HG03378 (cell line): ENCODE data around the gene PGPEP1.
A peak's percentile ranks its signal among the peaks of the same experiment; 100 is the strongest.
"Not testable (repeated sequence)": the region's sequence is repeated elsewhere in the genome, so short reads cannot be mapped to it uniquely, and the experiment has no call there.

Experiments
- ATAC-seq: cut with Tn5 transposase; IDR thresholded peaks from one replicate; pipeline ENCODE4 v1.9.1; 2021; ENCODE audit warnings: mild to moderate bottlenecking, moderate library complexity; ENCODE audit not compliant: unreplicated experiment

PGPEP1 gene

DNA sequence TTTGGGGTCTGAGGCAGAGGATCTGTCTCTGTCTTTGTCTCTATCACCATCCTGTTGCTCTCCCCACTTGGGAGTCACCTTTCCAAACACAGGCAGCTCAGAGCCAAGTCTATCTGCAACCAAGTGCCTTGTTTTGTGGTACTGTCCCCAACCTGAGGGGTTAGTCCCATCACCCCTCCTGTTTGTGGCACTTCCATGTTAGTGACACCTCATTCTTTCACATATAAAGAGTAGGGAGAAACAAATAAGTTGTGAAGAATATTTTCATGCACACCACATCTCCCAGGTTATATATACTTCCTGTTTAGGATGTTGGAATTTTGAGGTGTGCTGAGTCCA lies 49.3 kb downstream of the PGPEP1 start:
- ATAC-seq = no peak

DNA sequence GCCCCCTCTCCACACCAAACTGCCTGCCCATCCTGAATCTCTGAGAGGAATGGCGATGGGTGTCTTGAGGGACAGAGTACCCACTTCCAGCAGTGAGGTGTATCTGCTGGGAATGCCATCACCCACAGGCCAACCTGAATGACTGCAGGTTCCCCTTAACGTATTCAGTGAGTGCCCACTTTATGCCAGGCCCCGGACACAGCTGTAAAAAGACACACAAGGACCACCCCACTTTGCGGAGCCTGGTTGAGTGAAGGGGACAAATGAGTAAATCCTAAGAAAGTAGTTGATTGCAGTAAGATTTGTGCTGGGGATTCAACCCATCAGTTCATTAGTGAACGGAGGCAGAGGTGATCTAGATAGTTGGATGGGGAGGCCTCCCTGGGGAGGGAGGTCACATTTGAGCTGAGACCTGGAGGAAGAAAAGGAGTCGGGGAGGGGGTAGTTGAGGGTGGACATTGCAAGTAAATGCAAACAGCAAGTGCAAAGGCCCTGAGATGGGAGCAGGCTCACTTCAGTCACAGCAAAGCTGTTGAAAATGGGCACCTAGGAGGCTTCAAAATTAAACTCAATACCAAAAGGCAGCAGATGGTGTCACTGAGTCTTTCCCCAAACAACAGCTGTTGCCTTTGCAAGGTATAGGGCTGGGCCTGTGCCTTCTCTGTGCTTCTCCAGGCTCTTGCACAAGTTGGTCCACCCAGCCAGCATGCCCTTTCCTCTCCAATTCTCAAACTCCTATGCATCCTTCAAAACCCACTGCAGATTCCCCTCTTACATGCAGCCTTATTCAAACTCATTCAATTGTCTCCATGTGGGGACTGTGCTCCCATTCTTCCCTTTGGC lies 49.9 kb downstream of the PGPEP1 start:
- ATAC-seq = no peak

DNA sequence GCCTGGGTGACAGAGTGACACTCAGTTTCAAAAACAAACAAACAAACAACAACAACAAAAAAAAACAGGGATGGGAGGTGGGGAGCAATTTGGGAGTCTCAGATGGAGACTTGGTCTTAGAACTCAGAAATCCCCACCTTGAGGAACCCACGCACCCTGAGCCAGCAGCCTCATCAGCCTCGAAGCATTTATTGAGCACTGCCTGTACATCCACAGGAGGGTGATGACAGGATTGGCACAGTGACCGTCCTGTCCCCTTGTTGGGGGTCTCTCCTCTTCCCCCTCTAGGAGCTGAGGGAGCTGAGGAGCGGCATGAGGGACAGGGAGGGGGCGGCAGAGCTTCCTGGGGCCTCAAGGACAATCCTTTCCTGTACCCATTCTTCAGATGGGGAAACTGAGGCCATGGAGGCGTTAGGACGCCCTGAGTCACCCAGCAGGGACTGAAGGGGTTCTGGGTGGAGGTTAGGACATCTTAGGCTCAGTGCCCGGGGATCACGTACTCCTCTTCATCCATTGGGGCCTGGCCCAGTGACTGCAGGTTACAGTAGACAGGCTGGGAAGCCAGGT lies 51.2 kb downstream of the PGPEP1 start:
- no peak for ATAC-seq

DNA sequence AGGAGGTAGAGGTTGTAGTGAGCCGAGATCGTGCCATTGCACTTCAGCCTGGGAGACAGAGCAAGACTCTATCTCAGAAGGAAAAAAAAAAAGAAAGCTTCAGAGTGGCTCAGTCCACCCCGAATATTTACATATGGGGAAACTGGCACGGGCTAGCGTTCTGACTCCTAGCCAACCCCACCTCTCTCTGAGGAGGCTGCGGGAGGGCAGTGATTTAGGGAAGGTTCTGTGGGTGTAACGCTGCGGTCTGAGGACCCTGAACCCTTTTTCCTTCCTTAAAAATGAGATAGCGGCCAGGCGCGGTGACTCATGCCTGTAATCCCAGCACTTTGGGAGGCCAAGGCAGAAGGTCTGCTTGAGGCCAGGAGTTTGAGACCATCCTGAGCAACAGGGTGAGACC lies 52.0 kb downstream of the PGPEP1 start:
- no peak for ATAC-seq

DNA sequence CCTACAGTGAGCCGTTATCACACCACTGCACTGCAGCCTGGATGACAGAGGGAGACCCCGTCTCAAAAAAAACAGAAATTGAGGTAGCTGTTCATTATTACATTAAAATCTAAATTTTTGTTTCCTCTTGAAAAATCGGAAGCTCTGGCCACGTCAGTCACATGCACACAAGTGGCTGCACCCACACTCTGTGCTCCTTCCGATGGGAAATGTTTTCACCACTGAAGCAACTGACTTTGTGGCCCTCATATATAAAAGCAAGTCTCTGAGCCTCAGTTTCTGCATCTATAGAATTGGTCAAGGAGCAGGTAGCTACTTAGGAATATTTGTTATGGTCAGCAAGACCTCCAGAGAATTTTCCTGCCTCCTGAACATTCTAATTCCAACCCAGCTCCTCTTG lies 52.5 kb downstream of the PGPEP1 start:
- ATAC-seq = no peak

DNA sequence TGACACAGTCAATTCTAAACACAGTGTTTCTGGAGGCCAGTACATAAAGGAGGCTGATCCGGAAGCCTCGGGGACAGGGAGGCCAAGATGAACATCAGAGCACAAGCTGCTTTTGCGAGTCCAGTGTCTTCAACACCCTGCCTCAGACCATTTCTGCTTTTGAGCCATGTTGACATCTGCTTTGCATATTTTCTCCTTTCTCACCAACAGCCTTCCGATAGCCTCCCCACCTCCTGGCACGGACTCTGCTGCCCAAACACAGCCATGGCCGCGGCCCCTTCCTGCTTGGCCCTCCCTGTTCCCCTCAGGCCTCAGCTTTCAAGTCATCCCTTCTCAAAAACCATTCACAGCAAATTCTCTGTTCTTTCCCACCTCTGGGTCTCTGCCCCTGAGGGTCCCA lies 53.4 kb downstream of the PGPEP1 start:
- ATAC-seq = no peak

DNA sequence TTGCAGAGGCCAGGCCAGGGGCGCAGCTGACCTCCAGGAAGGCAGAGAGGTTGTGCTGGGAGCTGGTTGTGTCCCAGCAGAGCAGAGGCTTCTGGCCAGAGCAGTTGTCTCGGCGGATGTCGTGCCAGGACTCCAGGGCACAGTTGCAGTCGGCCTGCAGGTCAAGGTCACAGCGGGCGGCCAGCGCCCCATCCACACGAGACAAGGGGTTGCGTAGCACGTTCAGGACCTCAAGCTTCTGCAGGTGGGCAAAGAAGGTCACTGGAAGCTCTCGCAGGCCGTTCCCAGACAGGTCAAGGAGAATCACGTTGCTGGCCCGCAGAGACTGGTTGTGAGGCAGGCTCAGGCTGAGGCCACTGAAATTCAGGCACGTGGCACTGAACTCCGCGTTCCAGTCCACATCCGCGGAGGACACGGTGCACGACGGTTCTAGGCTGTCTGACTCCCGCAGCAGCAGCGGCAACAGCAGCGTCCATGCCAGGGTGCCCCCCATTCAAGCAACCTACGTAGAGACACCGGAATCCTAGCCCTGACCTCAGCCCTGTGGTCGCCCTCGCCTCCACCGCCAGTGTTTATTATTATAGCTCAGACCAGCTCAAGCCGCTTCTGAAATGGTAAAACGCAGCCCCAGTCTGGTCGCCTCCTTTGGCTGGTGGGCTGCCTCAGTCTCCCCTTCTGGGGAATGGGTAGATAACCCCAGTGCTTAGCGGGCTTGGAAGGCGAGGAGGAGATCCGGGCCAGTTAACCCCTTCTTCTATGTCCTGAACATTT lies 56.3 kb downstream of the PGPEP1 start:
- ATAC-seq = no peak

DNA sequence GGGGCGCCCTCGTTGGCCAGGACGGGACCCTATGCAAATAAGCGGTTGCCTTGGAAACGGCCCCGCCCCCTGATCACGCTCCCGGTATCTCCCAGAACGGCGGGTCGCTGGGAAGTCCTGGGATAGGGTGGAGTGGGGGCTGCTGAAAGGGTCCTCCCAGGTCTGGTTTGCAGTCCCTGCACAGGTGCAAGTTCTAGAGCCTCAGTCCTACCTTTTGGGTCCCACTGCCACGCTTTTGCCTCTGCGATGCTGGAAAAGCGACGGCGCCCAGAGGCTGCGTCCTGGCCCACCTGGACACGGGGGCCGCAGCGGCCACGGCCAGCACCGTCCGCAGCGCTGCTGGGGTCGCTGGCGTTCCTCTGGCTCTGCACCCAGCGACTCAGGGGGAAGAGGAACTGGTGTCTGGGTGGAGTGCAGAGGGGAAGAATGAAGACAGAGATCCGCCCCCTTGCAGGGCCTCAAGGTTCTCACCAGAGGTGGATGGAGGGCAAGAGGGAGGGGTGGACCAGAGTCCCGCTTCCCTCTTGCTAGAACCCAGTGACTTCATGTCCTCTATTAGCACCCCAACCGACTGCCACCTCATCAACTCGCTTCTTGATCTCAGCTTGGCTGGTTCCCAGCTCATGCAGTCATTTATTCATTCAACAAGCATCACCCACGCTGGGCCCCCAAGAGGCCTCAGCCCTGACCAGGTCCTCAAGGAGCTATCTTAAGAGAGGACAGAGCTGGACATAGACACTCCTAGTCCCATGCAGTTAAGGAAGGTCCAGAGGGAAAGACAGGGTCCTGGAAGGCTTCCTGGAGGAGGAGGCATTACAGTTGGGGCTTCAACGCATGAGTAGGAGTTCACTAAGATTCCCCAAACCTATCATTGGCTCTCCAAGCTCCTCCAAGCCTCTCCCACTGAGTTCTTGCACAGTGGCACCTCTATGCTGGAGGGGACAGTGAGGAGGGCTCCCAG lies 57.1 kb downstream of the PGPEP1 start, which contains the start of gene LRRC25:
TSS of gene LRRC25 (minus strand) at position 381 of the 961 bp plus-strand sequence. CDS start 659 bp downstream, outside the sequence.
- ATAC-seq = no peak

DNA sequence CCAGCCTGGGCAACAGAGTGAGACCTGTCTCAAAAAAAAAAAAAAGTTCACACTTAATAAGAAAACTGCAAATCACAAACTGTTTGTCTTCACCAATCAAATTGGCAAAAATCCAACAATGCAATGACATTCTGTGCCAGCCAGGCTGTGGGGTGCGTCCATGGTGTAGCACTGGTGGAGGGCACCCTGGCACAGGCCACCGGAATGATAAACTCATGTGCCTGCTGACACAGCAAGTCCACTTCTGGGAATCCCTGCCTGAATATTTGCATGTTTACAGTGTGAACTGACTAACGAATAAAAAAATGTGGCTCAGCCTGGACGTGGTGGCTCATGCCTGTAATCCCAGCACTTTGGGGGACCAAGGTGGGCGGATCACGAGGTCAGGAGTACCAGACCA lies 58.6 kb downstream of the PGPEP1 start:
- ATAC-seq = no peak

DNA sequence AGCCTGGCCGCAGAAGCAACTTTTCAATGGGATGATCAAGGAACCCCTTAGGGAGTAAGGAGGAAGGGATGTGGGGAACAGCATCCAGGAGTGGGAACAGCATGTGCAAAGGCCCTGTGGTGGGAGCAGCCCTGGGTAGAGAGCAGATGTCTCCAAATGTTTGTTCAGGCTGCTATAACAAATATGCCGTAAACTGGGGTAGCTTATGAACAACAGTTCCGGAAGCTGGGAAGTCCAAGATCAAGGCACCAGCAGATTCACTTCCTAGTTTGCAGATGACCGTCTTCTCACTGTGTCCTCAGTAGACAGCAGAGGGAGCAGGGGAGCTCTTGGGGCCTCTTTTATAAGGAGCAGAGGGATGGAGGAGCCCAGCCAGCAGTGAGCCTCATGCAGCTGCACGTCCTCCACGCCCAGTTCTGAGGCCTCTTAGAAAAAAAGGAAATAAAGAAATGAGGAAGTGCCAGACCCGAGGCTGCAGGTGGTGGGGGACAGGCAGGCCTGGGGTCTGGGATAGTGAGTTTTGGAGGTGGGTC lies 61.2 kb downstream of the PGPEP1 start:
- ATAC-seq = no peak

DNA sequence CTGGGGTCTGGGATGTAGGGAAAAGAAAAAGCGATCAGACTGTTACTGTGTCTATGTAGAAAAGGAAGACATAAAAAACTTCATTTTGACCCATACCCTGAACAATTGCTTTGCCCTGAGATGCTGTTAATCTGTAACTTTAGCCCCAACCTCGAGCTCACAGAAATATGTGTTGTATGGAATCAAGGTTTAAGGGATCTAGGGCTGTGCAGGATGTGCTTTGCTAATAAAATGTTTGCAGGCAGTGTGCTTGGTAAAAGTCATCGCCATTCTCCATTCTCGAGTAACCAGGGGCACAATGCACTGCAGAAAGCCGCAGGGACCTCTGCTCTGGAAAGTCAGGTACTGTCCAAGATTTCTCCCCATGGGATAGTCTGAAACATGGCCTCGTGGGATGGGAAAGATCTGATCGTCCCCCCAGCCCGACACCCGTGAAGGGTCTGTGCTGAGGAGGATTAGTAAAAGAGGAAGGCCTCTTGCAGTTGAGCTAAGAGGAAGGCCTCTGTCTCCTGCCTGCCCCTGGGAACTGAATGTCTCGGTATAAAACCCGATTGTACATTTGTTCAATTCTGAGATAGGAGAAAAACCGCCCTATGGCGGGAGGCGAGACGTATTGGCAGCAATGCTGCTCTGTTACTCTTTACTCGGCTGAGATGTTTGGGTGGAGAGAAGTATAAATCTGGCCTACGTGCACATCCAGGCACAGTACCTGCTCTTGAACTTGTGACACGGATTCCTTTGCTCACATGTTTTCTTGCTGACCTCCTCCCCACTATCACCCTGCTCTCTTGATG lies 62.3 kb downstream of the PGPEP1 start:
- not testable (repeated sequence) for ATAC-seq

DNA sequence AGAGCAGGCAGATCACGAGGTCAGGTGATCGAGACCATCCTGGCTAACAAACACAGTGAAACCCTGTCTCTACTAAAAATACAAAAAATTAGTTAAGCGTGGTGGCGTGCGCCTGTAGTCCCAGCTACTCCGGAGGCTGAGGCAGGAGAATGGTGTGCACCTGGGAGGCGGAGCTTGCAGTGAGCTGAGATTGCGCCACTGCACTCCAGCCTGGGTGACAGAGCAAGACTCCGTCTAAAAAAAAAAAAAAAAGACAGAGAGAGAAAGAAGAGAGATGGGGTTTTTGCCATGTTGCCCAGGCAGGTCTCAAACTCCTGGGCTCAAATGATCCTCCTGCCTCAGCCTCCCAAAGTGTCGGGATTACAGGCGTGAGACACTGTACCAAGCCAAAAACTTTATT lies 65.4 kb downstream of the PGPEP1 start:
- not testable (repeated sequence) for ATAC-seq

DNA sequence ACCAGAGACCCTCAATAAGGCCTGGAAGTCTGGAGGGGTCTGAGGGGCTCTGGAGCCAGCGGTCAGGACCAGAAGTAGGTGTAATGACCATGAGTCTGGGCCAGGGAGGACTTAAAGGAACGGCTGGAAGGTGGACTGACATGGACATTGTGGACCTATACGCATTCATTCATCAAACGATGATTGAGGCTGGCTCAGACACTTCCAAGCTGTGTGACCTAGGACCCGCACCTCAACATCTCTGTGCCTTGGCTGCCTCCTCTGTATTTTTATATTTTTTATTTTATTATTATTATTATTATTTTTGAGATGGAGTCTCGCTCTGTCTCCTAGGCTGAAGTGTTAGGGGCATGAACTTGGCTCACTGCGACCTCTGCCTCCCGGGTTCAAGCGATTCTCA lies 66.4 kb downstream of the PGPEP1 start:
- ATAC-seq = no peak

DNA sequence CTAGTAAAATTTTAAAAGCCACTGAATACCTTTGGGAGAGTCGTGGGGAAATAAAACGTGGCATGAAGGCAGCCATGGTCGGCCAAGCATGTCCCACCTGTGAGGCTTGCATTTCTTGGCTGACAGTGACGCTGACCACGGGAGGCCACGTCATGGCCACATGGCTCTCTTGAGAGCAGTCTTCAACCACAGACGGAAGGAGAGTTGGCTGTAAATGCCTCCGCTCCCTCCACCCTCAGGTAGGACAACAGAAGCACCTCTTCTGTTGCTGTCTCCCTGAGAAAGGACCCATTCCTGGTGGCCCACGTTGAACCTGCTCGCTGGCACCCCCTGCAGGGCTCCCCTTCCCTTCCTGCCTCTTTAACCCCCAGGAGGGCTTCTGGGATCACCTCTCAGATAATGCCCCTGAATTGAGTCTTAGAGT lies 67.7 kb downstream of the PGPEP1 start:
- ATAC-seq = peak; percentile 66

DNA sequence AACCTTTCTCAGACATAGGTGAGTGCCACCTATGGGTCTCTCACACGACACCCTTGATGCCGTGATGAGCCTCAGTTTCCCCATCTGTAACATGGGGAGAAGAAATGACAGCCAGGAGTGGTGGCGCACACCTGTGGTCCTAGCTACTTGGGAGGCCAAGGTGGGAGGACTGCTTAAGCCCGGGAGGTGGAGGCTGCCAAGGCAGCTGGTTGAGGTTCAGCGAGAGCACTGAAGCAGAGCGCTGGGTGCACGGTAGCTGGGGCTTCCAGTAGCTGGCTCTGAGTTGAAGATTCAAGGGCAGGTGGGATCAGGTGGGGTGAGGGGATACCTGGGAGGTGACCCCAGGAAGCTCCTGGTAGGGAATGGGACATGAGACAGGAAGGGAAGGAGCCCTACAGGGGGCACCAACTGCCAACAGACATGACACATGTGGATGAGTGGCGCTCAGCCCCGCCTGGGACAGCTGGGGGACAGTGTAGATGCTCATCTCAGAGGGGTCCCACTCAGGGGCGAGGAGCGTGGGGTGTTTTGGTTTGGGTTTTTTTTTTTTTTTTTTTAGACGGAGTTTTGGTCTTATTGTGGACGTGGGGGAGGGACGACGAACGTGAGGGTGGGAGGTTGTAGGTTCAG lies 72.3 kb downstream of the PGPEP1 start:
- no peak for ATAC-seq

DNA sequence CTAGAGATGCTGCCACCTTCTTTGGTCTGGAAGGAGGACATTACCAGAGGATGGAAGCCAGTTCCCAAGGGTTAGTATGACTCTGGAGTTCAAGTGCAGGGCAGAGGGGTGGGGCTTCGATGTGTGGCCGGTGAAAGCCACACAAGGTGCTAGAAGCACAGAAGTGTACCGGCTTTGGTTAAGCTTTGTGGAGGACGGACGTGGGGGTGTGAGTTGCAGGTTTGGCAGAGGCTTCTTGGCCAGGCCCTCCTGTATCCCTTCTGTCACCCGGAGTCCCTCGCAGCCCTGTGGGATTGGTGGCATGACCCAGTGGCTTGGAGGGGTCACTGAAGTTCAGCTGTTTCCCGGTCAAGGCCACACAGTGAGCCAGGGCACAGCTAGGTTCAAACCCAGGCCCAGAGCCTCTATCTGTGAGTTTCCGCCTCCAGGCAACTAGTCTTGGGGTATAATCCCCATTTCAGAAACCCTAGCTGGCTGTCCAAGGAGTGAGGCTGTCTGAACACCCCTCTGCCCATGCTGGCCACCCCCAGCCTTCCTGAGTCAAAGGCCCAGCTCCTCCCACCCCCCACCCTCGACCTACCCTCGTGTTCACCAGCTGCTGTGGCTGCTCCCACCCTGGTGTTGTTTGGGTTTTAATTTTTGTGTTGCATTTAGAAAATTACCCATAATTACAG lies 74.2 kb downstream of the PGPEP1 start:
- no peak for ATAC-seq

DNA sequence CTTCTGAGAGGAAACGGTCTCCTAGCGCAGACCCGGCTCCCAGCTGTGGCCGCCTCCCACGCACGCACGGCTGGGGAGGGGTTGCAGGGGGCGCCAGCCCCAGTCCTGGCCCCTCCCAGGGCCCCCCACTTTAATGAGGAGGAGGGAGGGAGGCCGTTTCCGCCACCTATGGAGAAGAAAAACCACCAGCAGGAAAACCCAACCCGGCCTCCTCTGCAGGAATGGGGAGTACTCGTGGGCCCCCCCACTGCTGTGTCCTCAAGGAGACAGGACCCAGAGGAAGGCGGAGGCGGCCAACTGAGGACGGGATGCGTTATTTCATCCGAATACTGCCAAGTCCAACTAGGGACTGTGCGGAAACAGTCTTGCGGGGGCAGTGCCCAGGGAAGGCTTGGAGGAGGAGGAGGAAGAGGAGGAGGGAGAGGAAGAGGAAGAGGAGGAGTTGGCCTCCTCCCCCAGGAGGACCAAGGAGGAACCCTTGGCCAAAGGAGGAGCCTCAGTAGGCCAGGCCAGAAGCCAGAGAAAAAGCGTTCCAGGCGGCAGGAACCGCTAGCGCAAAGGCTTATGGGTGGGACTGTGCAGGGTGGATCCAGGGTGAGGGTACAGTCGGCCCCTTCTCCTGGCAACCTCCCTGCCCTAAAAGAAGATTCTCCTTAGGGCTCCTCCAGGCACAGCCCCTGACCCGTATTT lies 74.9 kb downstream of the PGPEP1 start:
- ATAC-seq = no peak

DNA sequence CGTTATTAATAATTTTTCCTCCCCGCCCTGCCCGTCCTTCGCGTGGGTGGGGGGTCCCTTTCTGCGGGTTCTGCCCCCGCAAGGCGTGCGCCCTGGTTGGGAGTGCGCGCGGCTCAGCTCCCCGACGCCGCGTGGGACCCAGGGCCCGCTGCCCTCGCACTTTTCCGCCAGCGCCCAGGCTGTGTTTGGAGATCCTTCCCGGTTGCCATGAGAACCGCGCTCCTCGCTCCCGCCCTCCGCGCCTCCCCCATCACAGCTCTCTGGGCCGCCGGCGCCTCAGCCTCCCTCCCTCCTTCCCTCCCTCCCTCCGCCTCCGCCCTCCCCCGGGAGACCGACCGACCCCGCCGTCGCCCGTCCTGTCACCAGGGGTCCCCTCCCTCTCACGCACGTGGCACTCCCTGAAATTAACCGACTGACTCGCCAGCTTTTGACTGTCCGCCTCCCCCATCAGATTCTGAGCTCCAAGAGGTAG lies 76.4 kb downstream of the PGPEP1 start:
- no peak for ATAC-seq
